ENCODE measurements around the gene ANO6. TPM values are rescaled to one million over a fixed set of nuclear protein-coding genes. Genes with fewer than 3 reads are reported as not detected.

ANO6 gene
- total RNA-seq, 1 experiment from 2014 or later, result 51.4 TPM

DNA sequence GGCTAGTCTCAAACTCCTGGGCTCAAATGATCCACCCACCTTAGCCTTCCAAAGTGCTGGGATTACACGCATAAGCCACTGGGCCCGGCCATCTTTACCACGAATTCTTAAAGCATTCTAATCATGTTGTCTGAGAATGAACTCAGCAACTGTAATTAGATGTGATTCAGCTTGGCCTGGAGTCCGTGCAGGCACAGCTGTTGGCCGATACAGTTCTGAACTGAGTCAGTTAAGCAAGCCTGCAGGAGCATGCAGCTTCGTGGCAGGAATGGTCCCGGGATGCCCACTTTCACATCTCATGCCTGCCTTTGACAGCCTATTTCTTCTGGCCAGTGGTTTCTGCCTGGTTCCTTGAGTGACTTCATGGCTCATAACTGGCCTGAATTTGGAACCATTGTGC is 194.1 kb downstream of the ANO6 start:
- no peak overlapping the region for H2AFZ ChIP-seq
- ChIA-PET CTCF (no interaction called here), POLR2A (ENCODE audit: unreplicated experiment) (no interaction called here)
- no peak overlapping the region for H3K4me3 ChIP-seq
- H3K9me2 ChIP-seq (ENCODE audit: insufficient read depth), result no peaks in the 10 kb centered on the region
- no peak overlapping the region for H3K27ac ChIP-seq
- H3K9me3 ChIP-seq (ENCODE audit: insufficient read depth, low read depth), result no peaks in the 10 kb centered on the region
- no TSS peak for BruUV-seq (replicated peaks)
- no peaks in the 10 kb centered on the region for H3K79me2 ChIP-seq (ENCODE audit: low read depth)
- H3K36me3 ChIP-seq (ENCODE audit: low read depth), result peaks cover 32% of the 10 kb centered on the region
- no peaks in the 10 kb centered on the region for H3K4me1 ChIP-seq (replicated peaks; ENCODE audit: insufficient read depth)
- no peaks in the 10 kb centered on the region for H3K27me3 ChIP-seq (ENCODE audit: insufficient read depth, low read depth)
- peaks cover 7% of the 10 kb centered on the region; the same call in 1 of the 2 replicates for H3F3A ChIP-seq (ENCODE audit: insufficient read depth, low read depth)
- no peak overlapping the region for H3K4me2 ChIP-seq
- H4K20me1 ChIP-seq (ENCODE audit: insufficient read depth), result no peaks in the 10 kb centered on the region
- TF ChIP-seq, protein P1, sequence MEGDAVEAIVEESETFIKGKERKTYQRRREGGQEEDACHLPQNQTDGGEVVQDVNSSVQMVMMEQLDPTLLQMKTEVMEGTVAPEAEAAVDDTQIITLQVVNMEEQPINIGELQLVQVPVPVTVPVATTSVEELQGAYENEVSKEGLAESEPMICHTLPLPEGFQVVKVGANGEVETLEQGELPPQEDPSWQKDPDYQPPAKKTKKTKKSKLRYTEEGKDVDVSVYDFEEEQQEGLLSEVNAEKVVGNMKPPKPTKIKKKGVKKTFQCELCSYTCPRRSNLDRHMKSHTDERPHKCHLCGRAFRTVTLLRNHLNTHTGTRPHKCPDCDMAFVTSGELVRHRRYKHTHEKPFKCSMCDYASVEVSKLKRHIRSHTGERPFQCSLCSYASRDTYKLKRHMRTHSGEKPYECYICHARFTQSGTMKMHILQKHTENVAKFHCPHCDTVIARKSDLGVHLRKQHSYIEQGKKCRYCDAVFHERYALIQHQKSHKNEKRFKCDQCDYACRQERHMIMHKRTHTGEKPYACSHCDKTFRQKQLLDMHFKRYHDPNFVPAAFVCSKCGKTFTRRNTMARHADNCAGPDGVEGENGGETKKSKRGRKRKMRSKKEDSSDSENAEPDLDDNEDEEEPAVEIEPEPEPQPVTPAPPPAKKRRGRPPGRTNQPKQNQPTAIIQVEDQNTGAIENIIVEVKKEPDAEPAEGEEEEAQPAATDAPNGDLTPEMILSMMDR (conservative IDR thresholded peaks at IDR 0.05), result no peak
- TF ChIP-seq EZH2 (IDR thresholded peaks at IDR 0.05; ENCODE audit: low read depth), result no peak
- intact Hi-C loops (cut with micrococcal nuclease; ENCODE audit: unreplicated experiment), result no loop called here
- DNase-seq, result no peak

DNA sequence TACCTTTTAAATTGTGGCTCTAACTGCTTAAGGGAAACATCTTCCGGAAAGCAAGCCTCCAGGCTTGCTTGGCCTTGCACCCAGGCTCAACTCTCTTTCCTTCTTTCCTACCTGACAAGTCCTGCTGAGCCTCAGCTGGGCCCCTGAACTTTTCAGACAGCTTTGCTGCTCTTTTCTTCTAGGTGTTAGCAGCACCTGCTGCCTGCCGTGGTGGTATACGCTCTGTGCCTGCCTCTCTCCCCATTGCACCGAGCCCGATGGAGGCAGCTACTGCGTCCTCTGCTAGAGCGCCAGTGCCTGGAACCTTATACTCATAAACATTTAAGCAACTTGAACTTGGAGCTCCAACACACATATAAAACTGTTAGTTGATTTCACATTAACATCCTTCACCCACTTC is 195.7 kb downstream of the ANO6 start:
- Histone ChIP-seq H3K9me3 (ENCODE audit: insufficient read depth, low read depth) (no peaks in the 10 kb centered on the region), H3F3A (ENCODE audit: insufficient read depth, low read depth) (peaks cover 9% of the 10 kb centered on the region; the same call in 1 of the 2 replicates), H3K27me3 (ENCODE audit: insufficient read depth, low read depth) (no peaks in the 10 kb centered on the region), H4K20me1 (ENCODE audit: insufficient read depth) (peaks cover 3% of the 10 kb centered on the region; the same call in 1 of the 2 replicates), H3K9me2 (ENCODE audit: insufficient read depth) (no peaks in the 10 kb centered on the region), H3K27ac (no peak overlapping the region), H3K4me2 (no peak overlapping the region), H3K4me1 (replicated peaks; ENCODE audit: insufficient read depth) (no peaks in the 10 kb centered on the region), H3K36me3 (ENCODE audit: low read depth) (peaks cover 31% of the 10 kb centered on the region), H3K4me3 (no peak overlapping the region), H2AFZ (no peak overlapping the region), H3K79me2 (ENCODE audit: low read depth) (no peaks in the 10 kb centered on the region)
- ChIA-PET POLR2A (ENCODE audit: unreplicated experiment) (no interaction called here), CTCF (no interaction called here)
- intact Hi-C loops (cut with micrococcal nuclease; ENCODE audit: unreplicated experiment), result no loop called here
- TF ChIP-seq, protein P1 (conservative IDR thresholded peaks at IDR 0.05), result no peak
- no peak for TF ChIP-seq EZH2 (IDR thresholded peaks at IDR 0.05; ENCODE audit: low read depth)
- no peak for DNase-seq
- BruUV-seq (replicated peaks), result no TSS peak

DNA sequence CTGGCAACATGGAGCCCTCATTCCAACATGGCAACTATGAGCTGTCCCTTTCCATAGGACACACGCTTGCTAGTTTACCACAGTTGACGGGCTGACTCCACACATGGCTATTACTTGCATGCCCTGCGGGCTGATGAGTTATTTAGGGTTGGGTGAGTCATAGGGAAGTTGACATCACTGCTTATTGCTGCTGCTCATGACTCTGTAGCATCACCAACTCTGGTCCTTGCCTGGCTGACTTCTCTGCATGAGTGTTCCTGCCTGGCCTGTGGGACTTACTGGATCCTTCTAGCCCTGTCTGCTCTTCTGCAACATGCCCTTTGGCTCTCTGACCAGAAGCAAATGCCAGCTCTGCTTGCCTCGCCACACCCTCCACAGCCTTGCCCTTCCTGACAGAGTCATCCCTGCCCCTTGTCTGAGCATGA is 199.5 kb downstream of the ANO6 start:
- H3K79me2 ChIP-seq (ENCODE audit: low read depth), result no peaks in the 10 kb centered on the region
- TF ChIP-seq, protein P1 (conservative IDR thresholded peaks at IDR 0.05), result no peak
- TF ChIP-seq EZH2 (IDR thresholded peaks at IDR 0.05; ENCODE audit: low read depth), result no peak
- no peak overlapping the region for H2AFZ ChIP-seq
- H3K9me2 ChIP-seq (ENCODE audit: insufficient read depth), result no peaks in the 10 kb centered on the region
- ChIA-PET POLR2A (ENCODE audit: unreplicated experiment) (no interaction called here), CTCF (no interaction called here)
- peaks cover 34% of the 10 kb centered on the region for H3K36me3 ChIP-seq (ENCODE audit: low read depth)
- H3F3A ChIP-seq (ENCODE audit: insufficient read depth, low read depth), result peaks cover 9% of the 10 kb centered on the region; the same call in 1 of the 2 replicates
- H3K9me3 ChIP-seq (ENCODE audit: insufficient read depth, low read depth), result no peaks in the 10 kb centered on the region
- H3K27me3 ChIP-seq (ENCODE audit: insufficient read depth, low read depth), result no peaks in the 10 kb centered on the region
- BruUV-seq (replicated peaks), result no TSS peak
- intact Hi-C loops (cut with micrococcal nuclease; ENCODE audit: unreplicated experiment), result no loop called here
- DNase-seq, result peak; percentile 54 to 77
- no peaks in the 10 kb centered on the region for H3K4me1 ChIP-seq (replicated peaks; ENCODE audit: insufficient read depth)
- H4K20me1 ChIP-seq (ENCODE audit: insufficient read depth), result peaks cover 3% of the 10 kb centered on the region; the same call in 1 of the 2 replicates
- H3K27ac ChIP-seq, result no peak overlapping the region
- H3K4me3 ChIP-seq, result no peak overlapping the region
- no peak overlapping the region for H3K4me2 ChIP-seq
